H1 (cell line): ENCODE data around the gene UNC5B. TPM values are rescaled to one million over a fixed set of nuclear protein-coding genes. Genes with fewer than 3 reads are reported as not detected.

ENCODE experiments used
- CTCF ChIA-PET: fragments of 300-600 bp; sonication (Branson Sonifier 250); formaldehyde crosslinking; loops from one replicate; lab custom pipeline; 2021; ENCODE audit not compliant: partially characterized antibody; lab: Charles Lee
- POLR2A ChIA-PET: fragments of 300-600 bp; sonication (Branson Sonifier 250); formaldehyde crosslinking; loops from one replicate; lab custom pipeline; 2021; ENCODE audit warnings: inconsistent platforms; ENCODE audit not compliant: partially characterized antibody; lab: Charles Lee
- DNase-seq, 2 experiments: peaks; one replicate each; pipeline versions ENCODE4 v3.0.0 to v3.0.0-alpha.2; 2010 to 2022; ENCODE audit warnings: low spot score in 2 of 2, low read depth in 1 of 2, mixed read lengths in 1 of 2
- FAIRE-seq: peaks from 2 replicates; lab custom pipeline; 2011; peaks lifted over from hg19 to GRCh38; lab: Jason Lieb, UNC
- H2AFZ ChIP-seq: 2 replicates; pipeline ENCODE4 v1.8.1; 2012; ENCODE audit warnings: low read length, inconsistent platforms
- H2AK5ac ChIP-seq: 2 replicates; pipeline ENCODE4 v1.6.1; 2013; ENCODE audit warnings: low read depth, low read length
- H2BK120ac ChIP-seq: replicated peaks from 2 replicates; pipeline ENCODE3; 2013; ENCODE audit warnings: low read depth, low read length, inconsistent platforms
- H2BK12ac ChIP-seq: 2 replicates; pipeline ENCODE4 v1.6.1; 2013; ENCODE audit warnings: low read depth, low read length
- H2BK15ac ChIP-seq: 2 replicates; pipeline ENCODE4 v1.6.1; 2013; ENCODE audit warnings: low read length
- H2BK20ac ChIP-seq: 2 replicates; pipeline ENCODE4 v1.6.1; 2013; ENCODE audit warnings: low read length
- H2BK5ac ChIP-seq: 2 replicates; pipeline ENCODE4 v1.6.1; 2013; ENCODE audit warnings: low read depth, low read length
- H3K14ac ChIP-seq: 2 replicates; pipeline ENCODE4 v1.6.1; 2013; ENCODE audit warnings: inconsistent platforms; ENCODE audit not compliant: insufficient read length
- H3K18ac ChIP-seq: 2 replicates; pipeline ENCODE4 v1.6.1; 2013; ENCODE audit warnings: low read length; ENCODE audit errors: extremely low read depth
- H3K23ac ChIP-seq: 2 replicates; pipeline ENCODE4 v1.6.1; 2013; ENCODE audit warnings: inconsistent platforms; ENCODE audit not compliant: insufficient read length
- H3K23me2 ChIP-seq: 2 replicates; pipeline ENCODE4 v1.6.1; 2013; ENCODE audit warnings: low read depth, low read length
- H3K27ac ChIP-seq: 2 replicates; pipeline ENCODE4 v1.6.1; 2011; ENCODE audit warnings: low read depth, low read length, inconsistent platforms
- H3K27me3 ChIP-seq, 4 experiments: replicated peaks in 1 of 4; 1 replicate in 1 of 4; 2 replicates in 3 of 4; pipeline versions ENCODE4 v1.6.1 to v1.8.1; 2011 to 2013; ENCODE audit warnings: low read length in 3 of 4, mild to moderate bottlenecking in 3 of 4, inconsistent platforms in 2 of 4, mixed read lengths in 2 of 4, moderate library complexity in 1 of 4; ENCODE audit not compliant: control insufficient read depth in 3 of 4, insufficient read depth in 3 of 4; ENCODE audit errors: extremely low read depth in 1 of 4
- H3K36me3 ChIP-seq, 4 experiments: 2 replicates each; pipeline versions ENCODE4 v1.6.1 to v1.8.1; 2011 to 2013; ENCODE audit warnings: mild to moderate bottlenecking in 4 of 4, low read length in 3 of 4, moderate library complexity in 2 of 4, control low read depth in 1 of 4, inconsistent platforms in 1 of 4; ENCODE audit not compliant: insufficient read depth in 4 of 4, control insufficient read depth in 2 of 4
- H3K4ac ChIP-seq: replicated peaks from 2 replicates; pipeline ENCODE3; 2013; ENCODE audit warnings: low read length, low read depth, mixed read lengths, inconsistent platforms; ENCODE audit not compliant: insufficient read length
- H3K4me1 ChIP-seq, 4 experiments: replicated peaks in 1 of 4; 1 replicate in 1 of 4; 2 replicates in 3 of 4; pipeline versions ENCODE4 v1.6.1 to v1.8.1; 2011 to 2013; ENCODE audit warnings: low read length in 3 of 4, inconsistent platforms in 2 of 4, mixed read lengths in 1 of 4; ENCODE audit not compliant: insufficient read depth in 4 of 4, control insufficient read depth in 3 of 4
- H3K4me2 ChIP-seq, 2 experiments: 2 replicates each; pipeline versions ENCODE4 v1.6.1 to v1.8.1; 2011 to 2013; ENCODE audit warnings: low read depth in 2 of 2, low read length in 2 of 2, control low read depth in 1 of 2, inconsistent platforms in 1 of 2, mild to moderate bottlenecking in 1 of 2; ENCODE audit not compliant: insufficient read depth in 1 of 2
- H3K4me3 ChIP-seq, 4 experiments: fragments of 200-600, 300-600 bp in 1 of 4; sonication (generic), shearing (Covaris generic), sonication (Bioruptor Twin) in 1 of 4; 2 replicates each; pipeline versions ENCODE4 v1.5.1 to v1.8.1; 2011 to 2016; ENCODE audit warnings: low read length in 4 of 4, low read depth in 3 of 4, control low read depth in 2 of 4, inconsistent platforms in 2 of 4, mild to moderate bottlenecking in 2 of 4, mixed read lengths in 1 of 4, moderate library complexity in 1 of 4; ENCODE audit not compliant: insufficient read depth in 2 of 4; ENCODE audit errors: extremely low read depth in 1 of 4
- H3K56ac ChIP-seq: replicated peaks from 2 replicates; pipeline ENCODE3; 2013; ENCODE audit warnings: low read depth, mild to moderate bottlenecking, mixed read lengths, low read length, inconsistent platforms; ENCODE audit not compliant: insufficient read length
- H3K79me1 ChIP-seq: 2 replicates; pipeline ENCODE4 v1.6.1; 2013; ENCODE audit warnings: low read depth, low read length, control low read depth
- H3K79me2 ChIP-seq, 2 experiments: 2 replicates each; pipeline versions ENCODE4 v1.6.1 to v1.8.1; 2012 to 2013; ENCODE audit warnings: low read length in 2 of 2, mild to moderate bottlenecking in 2 of 2, inconsistent platforms in 1 of 2; ENCODE audit not compliant: insufficient read depth in 2 of 2, control insufficient read depth in 1 of 2
- H3K9ac ChIP-seq, 4 experiments: replicated peaks in 1 of 4; 1 replicate in 1 of 4; 2 replicates in 3 of 4; pipeline versions ENCODE4 v1.6.1 to v1.8.1; 2011 to 2013; ENCODE audit warnings: low read depth in 3 of 4, low read length in 3 of 4, control low read depth in 2 of 4, mild to moderate bottlenecking in 2 of 4, moderate library complexity in 2 of 4, inconsistent platforms in 1 of 4; ENCODE audit errors: extremely low read depth in 1 of 4
- H3K9me3 ChIP-seq, 2 experiments: 2 replicates each; pipeline versions ENCODE4 v1.6.1 to v1.8.1; 2012 to 2013; ENCODE audit warnings: mild to moderate bottlenecking in 2 of 2, moderate library complexity in 2 of 2, control low read depth in 1 of 2, inconsistent platforms in 1 of 2, low read depth in 1 of 2, low read length in 1 of 2, mixed read lengths in 1 of 2; ENCODE audit not compliant: insufficient read depth in 2 of 2
- H4K20me1 ChIP-seq, 2 experiments: replicated peaks in 1 of 2; 2 replicates each; pipeline versions ENCODE3 to v1.8.1; 2011 to 2013; ENCODE audit warnings: inconsistent platforms in 2 of 2, low read length in 2 of 2, mild to moderate bottlenecking in 1 of 2; ENCODE audit not compliant: insufficient read depth in 2 of 2, control insufficient read depth in 1 of 2
- H4K5ac ChIP-seq: 2 replicates; pipeline ENCODE4 v1.6.1; 2013; ENCODE audit warnings: low read length, low read depth, mixed read lengths, inconsistent platforms; ENCODE audit not compliant: insufficient read length
- H4K8ac ChIP-seq: 2 replicates; pipeline ENCODE4 v1.8.0; 2013; ENCODE audit warnings: mild to moderate bottlenecking, moderate library complexity, low read length, inconsistent platforms; ENCODE audit not compliant: insufficient read depth; ENCODE audit errors: extremely low read depth
- H4K91ac ChIP-seq: replicated peaks from 2 replicates; pipeline ENCODE3; 2013; ENCODE audit warnings: low read length, mixed read lengths, inconsistent platforms; ENCODE audit not compliant: insufficient read length
- HDAC6 ChIP-seq: IDR thresholded peaks from one replicate; pipeline ENCODE4 v1.7.1; 2012; ENCODE audit warnings: low read depth, mild to moderate bottlenecking, inconsistent platforms, low read length, moderate library complexity
- POLR2AphosphoS5 ChIP-seq: IDR thresholded peaks from 2 replicates; pipeline ENCODE4 v1.6.1; 2011; ENCODE audit warnings: low read depth, low read length
- RAD21 ChIP-seq, 2 experiments: IDR thresholded peaks in 1 of 2; conservative IDR thresholded peaks in 1 of 2; 2 replicates each; pipeline ENCODE4 v1.6.1; 2011; ENCODE audit warnings: low read depth in 2 of 2, low read length in 2 of 2, improper control_type of control experiment in 1 of 2, inconsistent platforms in 1 of 2, mild to moderate bottlenecking in 1 of 2, moderate library complexity in 1 of 2
- WGBS, 2 experiments: shearing (Covaris generic) in 1 of 2; methylation state at CpG; one replicate each; pipeline versions ENCODE4 v1.1.6 to v1.1.7; 2013 to 2015; ENCODE audit warnings: low lambda C conversion rate in 2 of 2, mixed read lengths in 2 of 2, inconsistent platforms in 1 of 2, low coverage in 1 of 2, missing lambda C conversion rate in 1 of 2; ENCODE audit not compliant: insufficient replicate concordance in 2 of 2, insufficient coverage in 1 of 2, insufficient read length in 1 of 2; ENCODE audit errors: extremely low coverage in 1 of 2, missing lambda C conversion rate in 1 of 2; 5-methylcytosine and 5-hydroxymethylcytosine counted together
- polyA plus RNA-seq, 7 experiments: library from polyadenylated mRNA; depleted of rRNA in 3 of 7; stranded (reverse) in 5 of 7; unstranded in 2 of 7; fragments of >200 nt in 5 of 7; fragments of 200-250 nt in 2 of 7; gene quantifications; 1 replicate in 5 of 7; 2 replicates in 1 of 7; 4 replicates in 1 of 7; pipeline versions ENCODE4 v1.2.1 to v1.2.3, GENCODE V29; 2011 to 2013; ENCODE audit warnings: missing spikeins in 2 of 7, mixed read lengths in 2 of 7
- total RNA-seq: library from RNA; stranded (reverse); fragmentation: NEBNext Ultra II Directional; extraction: Animal tissue kit (Norgen Biotek cat#: 25700); gene quantifications from 2 replicates; pipeline ENCODE4 v1.2.1, GENCODE V29; 2021
- TF ChIP-seq, protein P1 (sequence below), 3 experiments: IDR thresholded peaks; 1 replicate in 2 of 3; 2 replicates in 1 of 3; pipeline versions ENCODE4 v1.5.1 to v1.6.1; 2011; ENCODE audit warnings: low read length in 3 of 3, mild to moderate bottlenecking in 3 of 3, inconsistent platforms in 2 of 3, low read depth in 1 of 3, moderate library complexity in 1 of 3; ENCODE audit not compliant: insufficient read depth in 1 of 3; ENCODE audit errors: control extremely low read depth in 1 of 3

The UNC5B gene
- total and polyA plus RNA-seq, 2 of the 8 experiments (the other 6 are each of a cell fraction or from before 2014, with no cell fraction given), result 27.9 to 31.8 TPM

- Histone ChIP-seq H3K79me2 (no peaks in the 10 kb centered on the region), H2BK15ac (no peak overlapping the region), H4K20me1 (peaks cover 2 to 3% of the 10 kb centered on the region in 2 experiments), H3K27me3 (no peaks in the 10 kb centered on the region), H2BK120ac (no peak overlapping the region), H3K14ac (no peak overlapping the region), H3K4me1 (peaks cover 0 to 4% (median 0%) of the 10 kb centered on the region in 4 experiments; a peak in 3 of 7 replicates), H3K27ac (no peak overlapping the region), H2AFZ (no peak overlapping the region), H2BK20ac (no peak overlapping the region), H4K5ac (no peak overlapping the region), H4K91ac (no peak overlapping the region), H3K9ac (no peak overlapping the region), H2BK5ac (no peak overlapping the region), H3K79me1 (no peaks in the 10 kb centered on the region), H3K18ac (no peak overlapping the region), H2AK5ac (no peak overlapping the region), H3K36me3 (peaks cover 2 to 12% (median 8%) of the 10 kb centered on the region in 4 experiments; a peak in 4 of 8 replicates), H2BK12ac (no peak overlapping the region), H3K23me2 (peaks cover 2% of the 10 kb centered on the region; the same call in 1 of the 2 replicates), H3K23ac (no peak overlapping the region), H4K8ac (no peak overlapping the region), H3K9me3 (no peaks in the 10 kb centered on the region), H3K4me3 (no peak overlapping the region), H3K4ac (peak overlapping the region; percentile 23), H3K56ac (no peak overlapping the region), H3K4me2 (no peak overlapping the region)
- TF ChIP-seq HDAC6, result no peak
- TF ChIP-seq, protein P1, sequence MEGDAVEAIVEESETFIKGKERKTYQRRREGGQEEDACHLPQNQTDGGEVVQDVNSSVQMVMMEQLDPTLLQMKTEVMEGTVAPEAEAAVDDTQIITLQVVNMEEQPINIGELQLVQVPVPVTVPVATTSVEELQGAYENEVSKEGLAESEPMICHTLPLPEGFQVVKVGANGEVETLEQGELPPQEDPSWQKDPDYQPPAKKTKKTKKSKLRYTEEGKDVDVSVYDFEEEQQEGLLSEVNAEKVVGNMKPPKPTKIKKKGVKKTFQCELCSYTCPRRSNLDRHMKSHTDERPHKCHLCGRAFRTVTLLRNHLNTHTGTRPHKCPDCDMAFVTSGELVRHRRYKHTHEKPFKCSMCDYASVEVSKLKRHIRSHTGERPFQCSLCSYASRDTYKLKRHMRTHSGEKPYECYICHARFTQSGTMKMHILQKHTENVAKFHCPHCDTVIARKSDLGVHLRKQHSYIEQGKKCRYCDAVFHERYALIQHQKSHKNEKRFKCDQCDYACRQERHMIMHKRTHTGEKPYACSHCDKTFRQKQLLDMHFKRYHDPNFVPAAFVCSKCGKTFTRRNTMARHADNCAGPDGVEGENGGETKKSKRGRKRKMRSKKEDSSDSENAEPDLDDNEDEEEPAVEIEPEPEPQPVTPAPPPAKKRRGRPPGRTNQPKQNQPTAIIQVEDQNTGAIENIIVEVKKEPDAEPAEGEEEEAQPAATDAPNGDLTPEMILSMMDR (IDR thresholded peaks at IDR 0.05; ENCODE audit: control extremely low read depth in 1 of 3, insufficient read depth in 1 of 3, low read depth in 1 of 3, low read length in 3 of 3), result peak in 2 of 3 experiments; percentile 31 to 60; a peak in 3 of 4 replicates
- TF ChIP-seq POLR2AphosphoS5, result peak; percentile 45; the same call in 1 of the 2 replicates
- TF ChIP-seq RAD21 (IDR thresholded peaks at IDR 0.05 in 1 of 2, conservative IDR thresholded peaks at IDR 0.05 in 1 of 2; ENCODE audit: low read depth in 2 of 2, low read length in 2 of 2), result peak; percentile 45 to 50
- FAIRE-seq (peak; percentile 83), DNase-seq (no peak)
- WGBS, 2 experiments, result 84% methylated on average over 8 of the region's 8 CpGs; no CpG with 5 or more reads in 1 of the 2 experiments
- CTCF ChIA-PET, result interaction anchor here (0.6 to 4.4 kb wide), 17 partner anchors 9 to 412 kb away, joined by 3 to 35 read pairs (median 4); partner anchors contain the start of gene SLC29A3
- POLR2A ChIA-PET, result interaction anchor here (1.3 kb wide), 1 partner anchor 11 kb away, joined by 3 read pairs; no protein-coding TSS in a partner anchor
These were observed 90.7 kb downstream of the UNC5B start for GRCh38 chr10:71302874-71303568.
